Anterior cingulate cortex (tissue), 58 donors: Measurements from ENCODE around the gene ADCY2.

ENCODE experiments used
- DNase-seq, 58 donors: peaks; one replicate each; lab custom pipeline; 2025; lab: John Stamatoyannopoulos, UW

The ADCY2 gene

DNA sequence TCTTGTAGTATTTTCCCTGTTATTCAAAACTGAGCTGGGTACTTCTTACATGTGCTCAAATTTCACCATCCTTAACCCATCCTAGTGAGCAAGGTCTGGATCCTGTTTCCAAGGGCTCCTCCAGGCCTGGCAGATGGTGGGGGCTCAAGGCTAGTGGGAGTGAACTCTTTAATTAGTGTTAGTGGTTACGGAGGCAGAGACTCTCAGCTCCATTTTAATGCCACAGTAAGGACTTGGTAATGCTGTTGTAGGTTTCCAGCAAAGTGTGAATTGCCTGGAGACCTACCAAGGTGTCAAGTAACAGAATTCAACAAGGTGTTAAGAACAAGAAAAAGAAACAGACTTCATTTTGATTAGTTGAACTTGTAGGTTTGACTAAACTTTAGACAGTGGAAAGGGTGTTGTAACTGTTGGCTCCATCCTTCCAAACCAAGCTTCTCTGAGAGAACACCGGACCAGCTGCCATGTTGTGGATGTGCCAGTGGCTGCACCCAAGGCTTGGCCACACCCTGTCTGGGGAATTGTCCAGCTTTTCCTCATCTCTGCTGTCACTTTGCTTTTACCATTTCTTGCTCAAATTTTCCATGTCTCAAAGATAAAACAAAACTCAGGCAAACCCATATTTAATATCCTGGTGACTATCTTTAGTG, 98.7 kb downstream of the ADCY2 start:
- DNase-seq, result peak in 1 of 58 donors; percentile 25

DNA sequence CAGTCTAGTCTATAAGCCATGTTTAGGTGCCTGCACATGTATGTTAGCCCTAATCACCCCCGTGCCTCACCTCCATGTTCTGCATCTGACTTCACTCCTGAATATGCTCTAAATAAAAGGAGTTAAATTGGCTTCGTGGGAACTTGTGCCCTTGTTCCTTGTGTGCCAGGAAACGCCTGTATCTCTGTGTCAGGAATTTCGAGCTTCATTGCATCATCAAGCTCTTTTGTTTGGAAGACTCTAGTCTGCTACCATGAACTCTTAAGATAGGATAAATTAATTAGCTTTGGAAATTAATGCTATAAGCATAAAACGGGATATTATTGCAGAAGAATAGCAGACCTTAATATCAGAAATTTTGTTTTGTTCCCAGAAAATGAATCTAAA, 99.2 kb downstream of the ADCY2 start:
- DNase-seq, result peak in 1 of 58 donors; percentile 12

DNA sequence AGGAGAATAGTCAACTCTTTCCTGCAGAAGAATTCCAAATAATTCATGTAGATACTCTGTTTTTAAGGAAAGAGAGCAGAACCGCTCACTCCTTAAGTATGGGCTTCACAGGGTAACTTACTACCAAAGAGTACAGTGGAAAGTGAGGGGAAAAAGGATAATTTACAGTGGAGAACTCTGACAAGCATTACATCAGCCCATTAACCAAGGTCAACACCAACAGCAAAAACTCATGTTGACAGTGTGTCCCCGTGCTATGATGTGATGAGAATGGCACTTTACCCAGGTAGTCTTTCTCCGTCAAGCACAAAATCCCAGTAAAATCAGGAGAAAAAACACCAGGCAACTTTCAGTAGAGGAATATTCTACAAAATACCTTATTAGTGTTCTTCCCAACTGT, 104.3 kb downstream of the ADCY2 start:
- no peak for DNase-seq

DNA sequence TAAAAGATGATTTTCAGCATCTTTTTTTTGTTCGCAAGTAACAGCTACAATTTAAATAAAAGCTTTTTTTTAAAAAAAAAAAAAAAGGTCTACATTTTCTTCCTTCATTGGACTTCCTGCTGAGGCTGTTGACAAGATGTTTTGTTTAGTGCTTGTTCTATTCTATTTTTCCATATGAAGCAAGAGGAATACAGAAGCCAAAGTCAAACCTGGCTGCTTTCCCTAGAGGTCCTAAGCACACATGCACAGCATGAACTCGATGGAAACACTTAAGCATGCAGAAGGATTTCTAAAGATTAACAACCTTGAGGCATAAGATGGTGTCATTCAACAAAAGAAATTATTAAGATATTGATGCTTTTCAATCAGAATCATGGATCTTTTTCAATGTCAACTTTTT, 105.1 kb downstream of the ADCY2 start:
- no peak for DNase-seq

DNA sequence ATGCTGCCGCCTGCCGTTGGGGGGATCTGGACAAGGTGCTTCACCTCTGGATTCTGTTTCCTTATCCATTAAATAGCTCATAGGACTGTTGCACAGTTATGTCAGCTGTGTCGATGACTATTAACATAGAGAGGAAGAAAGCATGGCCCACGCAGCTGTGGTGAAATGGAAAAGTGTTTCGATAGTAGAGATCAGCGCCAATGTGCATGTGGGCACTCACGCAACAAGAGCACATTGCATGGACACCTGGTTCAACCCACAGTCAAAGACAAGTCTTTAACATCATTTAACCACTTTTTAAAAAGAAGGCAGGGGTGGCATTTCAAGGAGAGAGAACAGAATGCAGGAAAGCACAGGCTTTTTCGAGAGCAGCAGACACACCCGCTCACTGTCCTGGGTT, 107.6 kb downstream of the ADCY2 start:
- DNase-seq, result peak in 7 of 58 donors; percentile 8 to 40 (median 31)

DNA sequence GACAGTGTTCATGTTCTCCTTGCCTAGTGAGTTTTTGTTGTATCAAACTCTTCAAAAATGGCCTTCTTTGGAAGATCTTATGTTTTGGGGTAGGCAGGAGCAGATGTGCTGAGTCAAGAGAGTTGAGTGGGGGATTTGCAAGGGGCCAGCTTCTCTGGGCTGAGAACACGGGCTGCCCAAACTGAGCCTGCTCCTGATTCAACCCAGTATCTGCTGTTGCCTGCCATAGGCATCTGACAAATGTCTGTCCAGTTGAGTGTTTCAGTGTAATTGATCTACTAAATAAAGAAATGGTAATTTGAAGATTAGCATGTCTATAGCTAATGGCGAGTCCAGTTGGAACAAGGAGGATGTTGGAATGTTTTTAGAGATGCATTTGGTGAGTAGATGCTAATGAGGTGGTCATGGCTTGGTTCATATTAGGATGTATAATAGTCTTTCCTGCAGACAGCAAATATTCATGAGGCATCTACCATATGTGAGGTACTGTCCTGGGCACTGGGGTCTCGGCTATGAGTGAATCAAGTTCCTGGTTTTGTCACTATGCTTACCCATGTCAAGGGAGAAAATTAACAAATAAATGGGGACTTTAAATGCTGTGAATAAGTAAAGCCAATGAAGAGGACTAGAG, 119.5 kb downstream of the ADCY2 start:
- DNase-seq, result no peak

DNA sequence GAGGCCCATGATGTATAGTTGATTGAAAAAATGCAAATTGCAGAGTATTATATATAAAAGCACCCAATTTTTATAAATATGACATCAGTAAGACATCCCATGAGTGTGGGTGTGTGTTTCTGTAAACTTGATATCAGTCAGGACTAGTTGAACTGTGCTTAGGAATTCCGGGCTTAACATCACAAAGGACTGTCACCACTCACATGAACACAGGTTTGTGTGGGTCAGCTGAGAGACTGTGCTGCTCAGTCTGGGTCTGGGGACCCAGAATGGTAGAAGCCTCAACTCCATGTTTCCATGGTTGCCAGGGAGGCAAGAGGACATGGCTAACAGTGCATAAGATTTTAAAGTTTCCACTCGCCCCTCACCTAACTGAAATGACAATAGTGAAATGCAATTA, 120.3 kb downstream of the ADCY2 start:
- DNase-seq, result no peak

DNA sequence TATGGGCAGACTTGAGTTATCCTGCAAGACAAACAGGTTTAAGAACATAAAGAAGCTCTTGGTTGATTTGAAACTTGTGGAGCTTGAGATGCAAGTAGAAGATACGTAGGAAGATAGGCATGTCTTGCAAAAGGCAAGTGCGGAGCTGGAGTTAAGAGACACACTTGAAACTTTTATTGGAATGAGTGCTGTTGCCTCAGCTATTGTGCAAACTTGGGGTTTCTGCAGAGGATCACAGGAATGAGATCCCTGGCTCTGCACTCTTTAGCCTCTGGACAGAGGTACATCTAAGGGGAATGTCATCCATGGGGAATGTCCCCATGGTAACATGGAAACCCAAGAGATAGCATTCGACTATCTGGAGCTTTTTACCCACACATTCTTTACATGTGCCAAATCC, 121.1 kb downstream of the ADCY2 start:
- no peak for DNase-seq

DNA sequence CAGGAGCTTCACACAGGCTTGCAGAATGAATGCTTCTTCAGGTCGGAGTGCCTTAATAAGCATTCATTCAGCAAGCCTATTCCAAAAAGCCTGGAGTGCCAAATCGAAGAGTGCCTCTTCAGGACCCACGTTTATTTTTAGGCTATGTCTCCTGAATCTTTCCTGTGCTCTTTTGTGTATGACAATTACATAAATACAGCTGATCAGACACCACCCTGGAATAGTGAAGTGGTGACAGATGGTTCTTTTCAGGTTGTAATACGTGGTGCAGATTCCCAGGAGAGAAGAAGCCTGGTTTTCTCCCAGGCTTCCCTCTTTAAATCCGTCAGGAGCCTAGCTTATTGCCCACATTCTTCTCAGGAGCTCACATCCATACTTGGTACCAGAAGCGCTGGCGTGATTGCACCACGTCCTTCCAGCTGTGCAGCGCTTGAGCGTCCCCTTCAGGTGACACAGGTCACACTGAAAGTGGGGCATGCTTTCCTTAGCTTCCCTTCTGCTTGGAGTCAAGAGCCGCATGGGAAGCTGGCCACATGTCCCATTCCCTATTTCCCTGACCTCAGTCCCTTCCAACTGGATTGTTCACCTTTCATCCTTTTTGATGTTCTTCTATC, 123.1 kb downstream of the ADCY2 start:
- DNase-seq, result peak in 1 of 58 donors; percentile 23

DNA sequence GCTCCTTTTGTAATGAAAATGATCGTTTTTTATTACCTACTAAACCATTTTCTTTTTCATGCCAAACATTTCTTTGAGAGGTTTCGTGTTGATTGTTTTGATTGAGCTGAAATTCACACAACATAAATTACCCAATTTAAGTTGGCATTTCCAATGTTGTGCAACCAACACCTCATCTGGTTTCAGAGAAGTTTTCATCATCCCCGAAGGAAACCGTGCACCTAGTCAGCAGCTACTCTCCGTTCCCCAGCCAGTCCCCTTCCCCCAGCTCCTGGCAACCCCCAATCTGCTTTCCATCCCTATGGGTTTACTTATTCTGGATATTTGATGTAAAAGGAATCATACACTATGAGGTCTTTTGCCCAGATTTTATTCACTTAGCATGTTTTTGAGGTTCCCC, 123.6 kb downstream of the ADCY2 start:
- DNase-seq, result no peak

DNA sequence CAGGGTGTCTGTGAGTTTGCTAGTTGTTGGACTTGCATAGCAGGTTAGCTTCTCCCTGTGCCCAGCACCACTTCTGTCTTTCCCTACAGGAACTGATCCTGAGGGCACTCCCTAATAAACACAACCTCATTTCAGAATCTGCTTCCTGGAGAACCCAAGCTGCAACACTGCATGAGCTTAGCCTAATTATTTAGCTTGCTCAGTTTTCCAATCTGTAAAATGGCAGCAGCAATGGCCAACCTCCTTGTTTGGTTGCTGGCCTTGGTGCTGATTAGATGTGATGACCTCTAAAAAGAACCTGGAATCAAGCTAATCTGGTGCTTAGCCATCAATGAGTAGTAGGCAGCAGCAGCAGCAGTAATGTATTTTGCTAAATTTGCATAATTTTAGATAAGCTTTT, 133.9 kb downstream of the ADCY2 start:
- DNase-seq, result no peak

DNA sequence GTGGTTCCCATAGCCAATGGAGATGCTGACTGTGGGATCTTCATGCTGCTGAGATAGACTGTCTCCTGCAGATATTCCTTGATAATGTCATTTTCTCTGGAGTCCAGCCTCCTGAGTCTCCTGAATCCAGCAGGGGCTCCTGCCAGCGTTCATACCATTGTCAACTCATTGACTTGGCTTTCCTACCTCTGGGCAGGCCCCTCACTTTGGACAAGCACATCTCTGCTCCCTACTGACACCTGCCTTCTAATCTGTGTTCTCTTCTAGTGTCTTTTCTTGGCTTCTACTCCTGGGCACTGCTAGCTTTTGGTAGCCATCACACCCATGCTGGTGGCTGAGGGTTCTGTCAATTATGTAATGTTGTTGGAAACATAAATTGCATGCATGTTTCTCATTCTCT, 138.0 kb downstream of the ADCY2 start:
- DNase-seq, result no peak

DNA sequence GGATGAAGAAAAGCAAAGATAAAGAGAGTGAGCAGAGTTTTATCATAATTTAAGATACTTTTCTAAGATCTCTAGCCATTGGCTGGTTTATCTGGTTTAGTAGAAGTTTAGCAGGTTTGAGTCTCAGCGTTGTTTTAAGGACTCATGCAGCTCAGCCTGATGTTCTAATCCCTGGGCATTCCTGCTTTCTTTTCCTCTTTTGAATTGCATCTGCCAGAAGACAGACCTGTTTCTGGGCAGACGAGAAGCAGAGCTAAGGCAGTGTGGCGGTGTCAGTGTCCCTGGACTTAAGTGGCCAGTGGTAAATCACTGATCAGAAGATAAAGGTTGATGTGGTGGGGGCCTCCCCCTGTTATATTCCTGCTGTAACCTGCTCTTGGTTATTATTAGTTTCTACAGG, 138.6 kb downstream of the ADCY2 start:
- DNase-seq, result no peak

DNA sequence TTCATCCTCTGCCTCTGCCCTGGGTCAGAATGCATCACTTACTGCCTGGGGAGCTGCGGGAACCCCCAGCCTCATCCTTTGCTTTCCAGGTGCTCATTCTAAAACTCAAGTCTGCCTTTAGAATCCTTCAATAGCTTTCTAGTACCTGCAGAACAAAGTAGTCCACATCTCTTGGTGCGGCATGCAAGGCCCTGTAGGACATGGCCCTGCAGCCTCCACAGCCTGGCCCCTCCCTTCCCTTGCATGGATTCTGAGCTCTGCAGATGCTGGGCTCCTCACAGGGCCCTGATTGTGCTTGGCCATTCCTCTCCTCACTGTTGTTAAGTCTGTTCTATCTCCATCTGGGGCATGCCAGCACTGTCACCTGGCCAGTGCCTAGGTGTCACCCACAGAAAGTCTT, 141.6 kb downstream of the ADCY2 start:
- DNase-seq, result no peak

DNA sequence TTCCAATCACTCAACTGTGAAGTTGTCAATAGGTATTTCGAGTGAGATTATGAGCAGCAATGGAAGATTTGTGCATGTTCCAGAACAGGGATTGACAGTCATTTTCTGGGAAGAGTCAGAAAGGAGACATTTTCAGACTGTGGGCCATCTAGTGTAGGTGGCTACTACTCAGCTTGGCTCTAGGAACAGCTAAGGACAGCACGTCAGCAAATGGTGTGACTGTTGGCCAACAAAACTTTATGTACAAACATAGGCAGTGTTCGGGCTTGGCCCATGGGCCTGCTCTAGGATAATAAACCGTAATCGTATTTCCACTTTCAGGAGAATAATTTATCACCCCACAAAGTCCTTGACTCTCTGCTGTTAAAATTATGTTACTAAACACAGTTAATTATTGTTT, 143.6 kb downstream of the ADCY2 start:
- no peak for DNase-seq

DNA sequence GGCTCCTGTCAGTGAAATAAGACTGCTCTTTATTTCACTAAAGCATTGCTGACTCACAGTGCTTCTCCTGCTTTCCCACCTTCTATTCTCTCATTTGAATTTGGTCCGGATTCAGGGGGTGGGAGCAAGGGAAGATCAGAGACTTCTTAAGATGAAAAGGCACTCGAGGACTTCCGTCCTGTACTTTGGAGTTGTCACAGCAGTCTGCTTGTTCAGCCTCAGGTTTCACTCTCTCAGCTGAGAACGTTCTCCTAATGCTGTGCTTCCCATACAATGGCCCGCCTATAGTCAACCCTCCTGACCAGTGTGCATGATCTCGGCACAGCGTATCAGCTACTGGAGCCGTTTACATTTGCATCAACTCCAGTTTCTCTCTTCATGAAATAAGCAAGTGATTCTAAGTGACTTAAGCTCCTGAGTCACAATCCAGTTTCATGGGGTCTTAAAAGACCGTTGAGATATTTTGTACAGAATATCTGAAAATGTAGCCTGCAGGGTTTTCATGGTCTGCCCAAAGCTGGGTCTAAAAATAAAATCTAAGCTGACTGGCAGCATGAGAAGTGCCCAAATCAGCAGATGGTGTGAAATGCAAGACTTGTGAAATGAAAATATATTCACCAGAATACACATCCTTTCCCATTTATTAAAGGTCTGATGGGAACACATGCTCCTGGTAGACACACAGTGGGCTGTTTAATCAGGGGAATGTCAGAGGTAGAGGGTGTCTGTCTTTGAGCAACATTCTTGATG, 145.0 kb downstream of the ADCY2 start:
- DNase-seq, result no peak

DNA sequence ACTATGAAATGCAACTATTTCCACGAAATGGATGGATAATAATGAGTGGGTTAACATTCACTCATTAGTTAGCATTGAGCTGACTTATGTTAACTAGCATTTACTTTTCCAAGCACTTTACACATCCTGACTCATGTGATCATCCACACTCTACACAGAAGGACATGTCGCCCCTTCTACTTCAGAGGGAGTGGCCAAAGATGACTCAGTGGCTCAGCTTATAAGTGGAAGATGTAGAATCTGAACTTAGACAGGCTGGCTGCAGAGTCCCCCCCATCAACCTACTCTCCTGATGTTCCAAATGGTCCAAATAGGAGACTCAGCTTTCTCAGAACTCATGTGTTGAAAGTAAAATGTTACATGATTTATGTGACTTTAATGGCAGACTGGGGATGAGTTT, 146.0 kb downstream of the ADCY2 start:
- DNase-seq, result no peak

DNA sequence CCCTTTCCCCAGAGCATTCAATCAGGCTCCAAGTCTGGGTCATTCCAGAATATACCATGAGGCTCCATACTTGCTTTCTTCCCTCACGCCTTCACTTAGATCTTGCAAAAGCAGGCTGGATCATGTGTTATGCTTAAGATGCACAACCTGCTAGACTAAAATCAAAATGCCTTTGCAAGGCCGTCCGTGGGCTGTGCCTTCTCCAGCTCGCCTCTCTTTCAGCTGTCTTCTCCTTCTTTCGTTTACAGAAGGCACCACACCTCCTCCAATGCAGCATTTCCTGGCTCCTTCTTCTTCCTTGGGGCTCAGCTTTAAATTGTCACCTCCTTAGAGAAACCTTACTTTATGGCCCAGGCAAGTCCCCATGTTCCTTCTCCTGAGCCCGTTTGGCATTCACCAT, 150.6 kb downstream of the ADCY2 start:
- DNase-seq, result peak in 15 of 58 donors; percentile 10 to 59 (median 39)

DNA sequence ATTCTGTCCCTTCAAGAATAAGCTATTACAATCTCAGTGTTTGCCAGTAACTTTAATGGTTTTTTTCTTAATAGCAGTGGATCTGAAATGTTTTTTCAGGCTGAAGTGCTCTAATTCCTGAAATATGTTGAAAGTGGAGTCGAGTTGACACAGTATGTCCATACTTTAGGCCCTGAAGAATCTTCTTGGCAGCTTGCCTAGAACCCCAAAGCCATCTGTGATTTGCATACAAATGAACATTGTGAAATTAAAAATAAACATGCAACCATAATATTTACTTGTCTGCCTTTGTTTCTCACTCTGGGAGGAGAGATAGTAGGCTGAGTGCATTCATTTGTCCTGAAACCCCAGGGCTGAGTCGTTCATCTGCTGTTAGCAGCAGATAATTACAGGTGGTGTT, 152.7 kb downstream of the ADCY2 start:
- peak in 1 of 58 donors; percentile 14 for DNase-seq

DNA sequence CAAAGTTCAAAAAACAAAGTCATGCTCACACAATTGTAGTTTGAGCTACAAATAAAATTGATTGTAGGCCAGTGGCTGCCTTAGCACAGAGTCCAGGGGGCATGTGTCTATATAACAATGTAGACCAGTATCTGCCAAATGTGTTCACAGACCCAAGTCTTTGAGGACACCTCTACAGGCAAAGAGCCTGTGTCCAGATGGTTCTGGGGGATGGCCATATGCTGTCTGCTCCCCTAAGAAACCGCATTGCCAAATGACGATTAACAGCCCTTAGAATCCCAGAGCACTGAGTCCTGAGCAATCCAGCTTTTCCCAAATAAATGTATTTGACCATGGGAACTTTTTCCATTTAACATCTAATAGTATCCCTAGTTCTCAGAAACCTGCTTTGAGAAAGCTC, 169.6 kb downstream of the ADCY2 start:
- peak in 3 of 58 donors; percentile 24 to 41 (median 27) for DNase-seq

DNA sequence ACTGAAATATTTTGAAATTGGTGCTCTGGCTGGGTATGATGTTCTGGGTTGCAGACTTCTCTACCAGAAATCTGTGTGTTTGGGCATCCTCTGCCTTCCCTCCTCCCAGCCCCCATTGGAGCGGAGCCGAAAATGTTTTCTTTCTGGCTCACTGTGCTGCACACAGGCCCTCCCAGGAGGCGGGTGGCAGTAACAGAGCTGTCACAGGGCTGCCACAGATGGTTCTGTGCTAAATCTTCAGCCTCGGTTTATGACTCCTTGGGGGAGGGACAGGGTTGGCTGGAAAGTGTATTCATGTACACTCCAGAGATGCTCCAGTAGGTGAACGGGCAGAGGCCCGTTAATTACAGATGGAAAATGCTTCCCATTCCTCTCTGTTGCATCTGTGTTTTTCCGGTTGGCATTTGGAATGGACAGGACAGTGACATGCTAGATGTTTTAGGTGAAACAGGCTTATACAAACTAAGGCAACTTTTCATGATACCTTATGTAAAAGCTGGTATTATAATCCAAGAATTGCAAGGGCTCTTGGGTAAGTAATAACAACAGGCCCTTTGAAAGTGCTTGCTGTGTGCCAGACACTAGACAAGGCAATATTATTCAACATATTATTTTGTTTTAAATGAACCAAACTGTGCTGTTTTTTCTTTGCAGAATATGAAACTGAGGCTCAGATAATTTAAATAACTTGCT, 180.2 kb downstream of the ADCY2 start:
- peak in 54 of 58 donors; percentile 8 to 86 (median 59) for DNase-seq
